Spleen (tissue), 11 donors: ENCODE data around the gene PAPLN. TPM values are rescaled to one million over a fixed set of nuclear protein-coding genes. Genes with fewer than 3 reads are reported as not detected.
A peak's percentile ranks its signal among the peaks of the same experiment; 100 is the strongest.

Experiments
- DNase-seq: peaks from one replicate; pipeline ENCODE4 v3.0.0-alpha.2; 2020
- H3K27ac ChIP-seq, 8 donors: fragments of 200-600 bp; sonication (generic) in 7 of 8; 1 replicate in 4 of 8; 2 replicates in 4 of 8; pipeline versions ENCODE4 v1.5.0 to v1.8.0; 2016 to 2021; ENCODE audit warnings: inconsistent platforms in 4 of 8, mild to moderate bottlenecking in 4 of 8, moderate library complexity in 1 of 8
- H3K27me3 ChIP-seq, 7 donors: fragments of 200-600 bp; sonication (generic) in 6 of 7; replicated peaks in 1 of 7; 1 replicate in 4 of 7; 2 replicates in 3 of 7; pipeline versions ENCODE4 v1.5.0 to v1.8.0; 2016 to 2021; ENCODE audit warnings: inconsistent platforms in 3 of 7, mild to moderate bottlenecking in 1 of 7
- H3K36me3 ChIP-seq, 6 donors: fragments of 200-600 bp; sonication (generic) in 5 of 6; 1 replicate in 4 of 6; 2 replicates in 2 of 6; pipeline versions ENCODE4 v1.5.0 to v1.8.0; 2016 to 2021; ENCODE audit warnings: inconsistent platforms in 2 of 6
- H3K4me1 ChIP-seq, 6 donors: fragments of 200-600 bp; sonication (generic) in 5 of 6; 1 replicate in 3 of 6; 2 replicates in 3 of 6; pipeline versions ENCODE4 v1.5.0 to v1.8.0; 2016 to 2021; ENCODE audit warnings: inconsistent platforms in 3 of 6
- H3K4me3 ChIP-seq, 8 donors: fragments of 200-600 bp; sonication (generic) in 7 of 8; 1 replicate in 4 of 8; 2 replicates in 4 of 8; pipeline versions ENCODE4 v1.5.0 to v1.8.0; 2016 to 2021; ENCODE audit warnings: inconsistent platforms in 4 of 8, mild to moderate bottlenecking in 4 of 8, moderate library complexity in 2 of 8
- H3K9me3 ChIP-seq, 8 donors: fragments of 200-600 bp; sonication (generic) in 7 of 8; 1 replicate in 4 of 8; 2 replicates in 4 of 8; pipeline versions ENCODE4 v1.5.0 to v1.8.0; 2016 to 2021; ENCODE audit warnings: inconsistent platforms in 4 of 8
- POLR2A ChIP-seq, 3 donors: fragments of 450-650 bp; IDR thresholded peaks; one replicate each; pipeline ENCODE4 v1.5.1; 2017; ENCODE audit warnings: antibody characterized with exemption in 3 of 3, mild to moderate bottlenecking in 1 of 3
- POLR2AphosphoS5 ChIP-seq, 3 donors: sonication (generic); formaldehyde crosslinking; IDR thresholded peaks; one replicate each; pipeline ENCODE4 v1.5.1; 2017; ENCODE audit warnings: antibody characterized with exemption in 3 of 3
- WGBS, 5 donors: extraction: QIAGEN DNeasy Blood & Tissue Kit in 3 of 5; methylation state at CpG; one replicate each; pipeline versions ENCODE4 v1.1.5 to v1.1.7; 2013 to 2018; 5-methylcytosine and 5-hydroxymethylcytosine counted together
- intact Hi-C: fragments of 100-400 bp; cut with DNase I; formaldehyde crosslinking; loops from one replicate; pipeline ENCODE4 v1.15.0; 2023; ENCODE audit warnings: low total_unique reads
- polyA plus RNA-seq, 3 donors: library from polyadenylated mRNA; stranded (reverse); fragments of 200-250 nt; gene quantifications; one replicate each; pipeline ENCODE4 v1.2.1, GENCODE V29; 2013
- total RNA-seq, 7 donors: library from RNA; depleted of rRNA in 3 of 7; stranded (reverse); fragments of >200 nt in 3 of 7; fragmentation: NEBNext Ultra II Directional in 4 of 7; extraction: Animal tissue kit (Norgen Biotek cat#: 25700) in 4 of 7; gene quantifications; one replicate each; pipeline versions ENCODE4 v1.1.0 to v1.2.1, GENCODE V29; 2016 to 2021
- TF ChIP-seq, protein P1 (sequence below), 11 experiments: fragments of 200-600 bp in 7 of 11; fragments of 450-650 bp in 4 of 11; sonication (generic) in 4 of 11; IDR thresholded peaks in 8 of 11; conservative IDR thresholded peaks in 3 of 11; 1 replicate in 7 of 11; 2 replicates in 4 of 11; pipeline versions ENCODE4 v1.4.0 to v1.8.0; 2016 to 2021; ENCODE audit warnings: antibody characterized with exemption in 11 of 11, inconsistent platforms in 4 of 11, mild to moderate bottlenecking in 1 of 11
- donor health status: healthy with polysubstance abuse.
- donor health status: DM: no; HTN: no; CAD: no; lungs with moderate emphysema.
- donor health status: DM: no; HTN: no; CAD: no.
- donor health status: Bipolar disorder and iron deficiency.
- donor health status: healthy.
- donor health status: DM: no; HTN: no; CAD: no.
- donor health status: DM: yes; HTN: yes; CAD: no.

PAPLN gene
- total and polyA plus RNA-seq, 10 donors: 20.3 to 57.2 (median 42.0) TPM

DNA sequence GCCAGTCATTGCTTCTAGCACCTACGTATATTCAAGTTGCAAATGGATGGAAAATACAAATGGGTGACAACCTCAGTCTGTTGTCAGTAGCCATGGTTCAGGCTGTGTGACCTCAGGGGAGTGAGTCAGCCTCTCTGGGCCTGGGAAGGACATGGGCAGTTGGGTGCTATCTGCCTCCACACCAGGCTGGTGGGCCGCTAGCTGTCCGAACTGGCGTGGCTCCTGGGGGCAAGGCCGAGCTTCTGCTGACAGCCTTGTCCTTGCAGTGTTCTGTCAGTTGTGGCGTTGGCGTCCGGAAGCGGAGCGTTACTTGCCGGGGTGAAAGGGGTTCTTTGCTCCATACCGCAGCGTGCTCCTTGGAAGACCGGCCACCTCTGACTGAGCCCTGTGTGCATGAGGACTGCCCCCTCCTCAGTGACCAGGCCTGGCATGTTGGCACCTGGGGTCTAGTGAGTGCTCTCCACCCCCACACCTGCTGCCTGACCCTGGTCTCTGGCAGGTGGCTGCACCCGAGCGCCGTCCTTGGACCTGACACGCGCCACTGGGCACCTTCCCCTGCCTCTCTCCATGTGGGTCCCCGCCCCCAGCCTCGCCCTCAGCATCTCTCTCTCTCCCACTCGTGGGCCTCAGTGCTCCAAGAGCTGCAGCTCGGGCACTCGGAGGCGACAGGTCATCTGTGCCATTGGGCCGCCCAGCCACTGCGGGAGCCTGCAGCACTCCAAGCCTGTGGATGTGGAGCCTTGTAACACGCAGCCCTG, 17.1 kb downstream of the PAPLN start:
- TF ChIP-seq POLR2AphosphoS5 (IDR thresholded peaks at IDR 0.05) (peak in 1 of 3 donors; percentile 26), POLR2A (IDR thresholded peaks at IDR 0.05) (no peak)
- TF ChIP-seq, protein P1, sequence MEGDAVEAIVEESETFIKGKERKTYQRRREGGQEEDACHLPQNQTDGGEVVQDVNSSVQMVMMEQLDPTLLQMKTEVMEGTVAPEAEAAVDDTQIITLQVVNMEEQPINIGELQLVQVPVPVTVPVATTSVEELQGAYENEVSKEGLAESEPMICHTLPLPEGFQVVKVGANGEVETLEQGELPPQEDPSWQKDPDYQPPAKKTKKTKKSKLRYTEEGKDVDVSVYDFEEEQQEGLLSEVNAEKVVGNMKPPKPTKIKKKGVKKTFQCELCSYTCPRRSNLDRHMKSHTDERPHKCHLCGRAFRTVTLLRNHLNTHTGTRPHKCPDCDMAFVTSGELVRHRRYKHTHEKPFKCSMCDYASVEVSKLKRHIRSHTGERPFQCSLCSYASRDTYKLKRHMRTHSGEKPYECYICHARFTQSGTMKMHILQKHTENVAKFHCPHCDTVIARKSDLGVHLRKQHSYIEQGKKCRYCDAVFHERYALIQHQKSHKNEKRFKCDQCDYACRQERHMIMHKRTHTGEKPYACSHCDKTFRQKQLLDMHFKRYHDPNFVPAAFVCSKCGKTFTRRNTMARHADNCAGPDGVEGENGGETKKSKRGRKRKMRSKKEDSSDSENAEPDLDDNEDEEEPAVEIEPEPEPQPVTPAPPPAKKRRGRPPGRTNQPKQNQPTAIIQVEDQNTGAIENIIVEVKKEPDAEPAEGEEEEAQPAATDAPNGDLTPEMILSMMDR (IDR thresholded peaks at IDR 0.05 in 8 of 11, conservative IDR thresholded peaks at IDR 0.05 in 3 of 11): no peak
- H3K36me3 ChIP-seq: peaks cover 0 to 24% (median 0%) of the 10 kb centered on the region in 6 donors
- WGBS, 5 donors: 85 to 92% (median 91%) methylated on average over 24 to 28 of the region's 28 CpGs

DNA sequence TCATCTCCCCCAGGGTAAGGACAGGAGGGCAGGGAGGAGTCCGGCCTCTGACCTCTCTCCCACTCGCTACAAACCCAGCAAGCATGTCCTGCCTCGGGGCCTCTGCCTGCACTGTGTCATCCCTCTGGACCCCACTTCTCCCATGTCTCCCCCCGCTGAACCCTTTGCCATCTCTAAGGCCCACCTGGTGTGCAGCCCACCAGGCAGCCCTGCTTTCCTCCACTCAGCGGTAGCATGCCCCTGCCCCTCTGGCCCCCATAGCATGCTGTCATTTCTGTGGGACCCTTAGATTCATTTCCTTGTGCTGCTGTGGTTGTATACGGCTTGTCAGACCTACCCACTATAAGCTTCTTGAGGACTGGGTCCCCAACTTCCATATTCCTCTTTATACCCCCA, 17.7 kb downstream of the PAPLN start:
- Histone ChIP-seq H3K27ac (no peak overlapping the region), H3K4me1 (no peaks in the 10 kb centered on the region), H3K4me3 (no peak overlapping the region), H3K27me3 (no peaks in the 10 kb centered on the region), H3K36me3 (peaks cover 0 to 27% (median 0%) of the 10 kb centered on the region in 6 donors), H3K9me3 (no peaks in the 10 kb centered on the region)
- DNase-seq: peak; percentile 56
- intact Hi-C loops: no loop called here
- WGBS, 5 donors: 86 to 93% (median 91%) methylated on average over 5 to 6 of the region's 6 CpGs
- TF ChIP-seq, protein P1 (IDR thresholded peaks at IDR 0.05 in 8 of 11, conservative IDR thresholded peaks at IDR 0.05 in 3 of 11): no peak
- TF ChIP-seq POLR2A (IDR thresholded peaks at IDR 0.05) (no peak), POLR2AphosphoS5 (IDR thresholded peaks at IDR 0.05) (no peak)

More for the DNA sequence above, 17.1 kb downstream of the PAPLN start:
- no peaks in the 10 kb centered on the region for H3K9me3 ChIP-seq
- intact Hi-C loops: no loop called here
- no peak overlapping the region for H3K4me3 ChIP-seq
- no peaks in the 10 kb centered on the region for H3K27me3 ChIP-seq
- no peak overlapping the region for H3K27ac ChIP-seq
- DNase-seq: peak; percentile 67
- H3K4me1 ChIP-seq: no peaks in the 10 kb centered on the region

DNA sequence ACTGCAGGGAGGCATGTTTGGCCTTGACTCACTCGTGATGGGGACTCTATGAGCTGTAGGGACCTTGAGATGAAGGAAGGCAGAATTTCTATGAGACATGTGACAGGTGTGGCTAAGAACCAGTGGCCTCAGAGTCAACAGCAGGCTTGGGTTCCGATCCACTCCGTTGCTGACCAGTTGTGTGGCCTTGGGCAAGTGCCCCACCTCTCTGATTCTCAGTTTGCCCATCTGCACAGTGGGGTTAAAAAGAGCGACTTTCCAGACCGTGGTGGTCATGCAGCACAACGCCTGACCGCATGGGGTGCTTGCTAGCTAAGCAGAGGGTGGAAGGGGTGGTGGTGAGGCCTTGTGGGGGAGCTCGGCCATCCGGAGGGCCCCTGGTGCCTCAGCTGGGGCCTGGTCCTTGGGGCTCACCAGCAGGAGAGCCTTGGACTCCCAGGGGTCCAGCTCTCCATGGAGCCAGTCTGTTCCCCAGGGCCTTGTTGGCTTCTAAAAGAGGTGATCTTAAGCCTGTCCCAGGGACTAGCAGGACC, 18.5 kb downstream of the PAPLN start:
- Histone ChIP-seq H3K27me3 (peaks cover 0 to 5% (median 0%) of the 10 kb centered on the region in 7 donors), H3K4me3 (no peak overlapping the region), H3K4me1 (no peaks in the 10 kb centered on the region), H3K9me3 (no peaks in the 10 kb centered on the region), H3K27ac (no peak overlapping the region), H3K36me3 (peaks cover 0 to 27% (median 0%) of the 10 kb centered on the region in 6 donors)
- 83 to 91% (median 87%) methylated on average over 5 to 9 of the region's 9 CpGs for WGBS, 5 donors
- peak; percentile 59 for DNase-seq
- TF ChIP-seq POLR2AphosphoS5 (IDR thresholded peaks at IDR 0.05) (no peak), POLR2A (IDR thresholded peaks at IDR 0.05) (no peak)
- TF ChIP-seq, protein P1 (IDR thresholded peaks at IDR 0.05 in 8 of 11, conservative IDR thresholded peaks at IDR 0.05 in 3 of 11): no peak
- intact Hi-C loops: no loop called here

DNA sequence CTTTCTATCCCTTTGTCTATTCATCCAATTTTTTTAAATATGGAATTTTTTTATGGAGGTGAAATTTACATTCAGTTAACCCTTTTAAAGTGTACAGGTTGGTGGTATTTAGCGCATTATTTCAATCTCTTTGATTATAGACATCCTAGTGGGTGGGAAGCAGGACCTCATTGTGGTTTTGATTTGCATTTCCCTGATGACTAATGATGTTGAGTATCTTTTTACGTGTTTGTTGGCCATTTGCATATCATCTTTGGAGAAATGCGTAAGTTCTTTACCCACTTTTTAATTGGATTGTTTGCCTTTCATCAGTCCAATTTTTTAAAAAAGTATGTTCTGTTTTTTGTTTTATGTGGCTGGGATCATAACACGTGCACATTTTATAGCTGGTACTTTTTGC, 20.8 kb downstream of the PAPLN start:
- TF ChIP-seq, protein P1 (IDR thresholded peaks at IDR 0.05 in 8 of 11, conservative IDR thresholded peaks at IDR 0.05 in 3 of 11): no peak
- TF ChIP-seq POLR2A (IDR thresholded peaks at IDR 0.05) (no peak), POLR2AphosphoS5 (IDR thresholded peaks at IDR 0.05) (no peak)
- Histone ChIP-seq H3K27ac (no peak overlapping the region), H3K27me3 (peaks cover 0 to 14% (median 0%) of the 10 kb centered on the region in 7 donors), H3K4me1 (no peaks in the 10 kb centered on the region), H3K9me3 (no peaks in the 10 kb centered on the region), H3K36me3 (peaks cover 0 to 22% (median 0%) of the 10 kb centered on the region in 6 donors), H3K4me3 (no peak overlapping the region)
- DNase-seq: no peak
- WGBS, 5 donors: 66 to 78% (median 74%) methylated on average over 4 of the region's 4 CpGs
- intact Hi-C loops: no loop called here
